Right lobe of liver (tissue), 6 donors: ENCODE measurements around the gene PTPN3. TPM values are rescaled to one million over a fixed set of nuclear protein-coding genes. Genes with fewer than 3 reads are reported as not detected.

Source experiments
- ATAC-seq, 4 donors: fragments of 200-7000 bp; cut with Tn5 transposase; one replicate each; pipeline ENCODE4 v1.9.1; 2020; ENCODE audit warnings: mild to moderate bottlenecking in 4 of 4, moderate library complexity in 4 of 4
- DNase-seq, 3 donors: peaks; one replicate each; pipeline ENCODE4 v3.0.0-alpha.2; 2020
- H3K27ac ChIP-seq, 3 donors: fragments of 200-600 bp; one replicate each; pipeline ENCODE4 v1.8.0; 2022
- H3K27me3 ChIP-seq, 2 donors: fragments of 200-600 bp; one replicate each; pipeline ENCODE4 v1.8.0; 2022
- H3K36me3 ChIP-seq, 4 donors: fragments of 200-600 bp; sonication (generic) in 1 of 4; one replicate each; pipeline versions ENCODE4 v1.5.1 to v1.8.0; 2017 to 2022; ENCODE audit warnings: control low read depth in 1 of 4
- H3K4me1 ChIP-seq, 4 donors: fragments of 200-600 bp; sonication (generic) in 1 of 4; one replicate each; pipeline versions ENCODE4 v1.5.1 to v1.8.0; 2017 to 2022; ENCODE audit warnings: control low read depth in 1 of 4
- H3K4me3 ChIP-seq, 3 donors: fragments of 200-600 bp; one replicate each; pipeline ENCODE4 v1.8.0; 2022
- H3K9me3 ChIP-seq, 4 donors: fragments of 200-600 bp; sonication (generic) in 1 of 4; one replicate each; pipeline versions ENCODE4 v1.5.1 to v1.8.0; 2017 to 2022; ENCODE audit warnings: control low read depth in 1 of 4
- POLR2A ChIP-seq: fragments of 450-650 bp; IDR thresholded peaks from one replicate; pipeline ENCODE4 v1.6.1; 2017; ENCODE audit warnings: antibody characterized with exemption, mild to moderate bottlenecking
- WGBS: methylation state at CpG from one replicate; pipeline ENCODE4 v1.1.6; 2018; ENCODE audit warnings: low coverage, low lambda C conversion rate; ENCODE audit not compliant: insufficient coverage; ENCODE audit errors: missing lambda C conversion rate; 5-methylcytosine and 5-hydroxymethylcytosine counted together
- intact Hi-C, 2 donors: fragments of 100-400 bp; cut with DNase I; formaldehyde crosslinking; loops; one replicate each; pipeline versions ENCODE4 v1.11.2 to v1.14.1; 2022
- total RNA-seq, 6 experiments: library from RNA; depleted of rRNA in 2 of 6; stranded (reverse); fragments of >200 nt in 2 of 6; fragmentation: NEBNext Ultra II Directional in 3 of 6; extraction: Animal tissue kit (Norgen Biotek cat#: 25700) in 3 of 6; gene quantifications; one replicate each; pipeline versions ENCODE4 v1.1.0 to v1.2.4, GENCODE V29; 2016 to 2023
- TF ChIP-seq, protein P1 (sequence below), 4 donors: fragments of 200-600 bp in 3 of 4; fragments of 450-650 bp in 1 of 4; IDR thresholded peaks; one replicate each; pipeline versions ENCODE4 v1.5.1 to v1.8.0; 2016 to 2022; ENCODE audit warnings: antibody characterized with exemption in 4 of 4, mild to moderate bottlenecking in 2 of 4
- donor health status: DM: no; HTN: yes; CAD: no.
- donor health status: DM: no; HTN: no; CAD: no.
- donor health status: DM: no; HTN: no; CAD: no.
- donor health status: DM: no; HTN: yes; CAD: no.
- donor health status: DM: no; HTN: yes; CAD: no.

PTPN3 gene
- total RNA-seq, 6 experiments from 2014 or later = 15.0 to 33.3 (median 30.0) TPM

DNA sequence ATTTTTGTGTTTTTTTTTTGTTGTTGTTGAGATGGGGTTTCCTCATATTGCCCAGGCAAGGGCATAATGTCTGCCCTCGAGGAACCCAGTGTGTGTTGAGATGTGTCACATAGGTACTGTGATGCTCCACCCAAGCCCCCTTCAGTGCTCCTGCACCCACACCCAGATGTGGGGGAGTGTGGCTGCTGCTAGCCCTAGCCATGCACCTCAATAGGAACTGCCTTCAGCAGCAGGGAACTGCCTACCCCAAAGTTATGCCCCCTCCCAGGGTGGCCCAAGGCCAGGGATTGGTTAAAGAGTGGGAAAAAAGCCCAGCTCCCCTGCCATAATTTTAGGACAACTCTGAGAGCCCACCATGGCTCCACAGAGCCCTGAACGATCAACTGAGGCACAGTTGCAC is 143.9 kb downstream of the PTPN3 start:
- no peak for TF ChIP-seq POLR2A
- TF ChIP-seq, protein P1, sequence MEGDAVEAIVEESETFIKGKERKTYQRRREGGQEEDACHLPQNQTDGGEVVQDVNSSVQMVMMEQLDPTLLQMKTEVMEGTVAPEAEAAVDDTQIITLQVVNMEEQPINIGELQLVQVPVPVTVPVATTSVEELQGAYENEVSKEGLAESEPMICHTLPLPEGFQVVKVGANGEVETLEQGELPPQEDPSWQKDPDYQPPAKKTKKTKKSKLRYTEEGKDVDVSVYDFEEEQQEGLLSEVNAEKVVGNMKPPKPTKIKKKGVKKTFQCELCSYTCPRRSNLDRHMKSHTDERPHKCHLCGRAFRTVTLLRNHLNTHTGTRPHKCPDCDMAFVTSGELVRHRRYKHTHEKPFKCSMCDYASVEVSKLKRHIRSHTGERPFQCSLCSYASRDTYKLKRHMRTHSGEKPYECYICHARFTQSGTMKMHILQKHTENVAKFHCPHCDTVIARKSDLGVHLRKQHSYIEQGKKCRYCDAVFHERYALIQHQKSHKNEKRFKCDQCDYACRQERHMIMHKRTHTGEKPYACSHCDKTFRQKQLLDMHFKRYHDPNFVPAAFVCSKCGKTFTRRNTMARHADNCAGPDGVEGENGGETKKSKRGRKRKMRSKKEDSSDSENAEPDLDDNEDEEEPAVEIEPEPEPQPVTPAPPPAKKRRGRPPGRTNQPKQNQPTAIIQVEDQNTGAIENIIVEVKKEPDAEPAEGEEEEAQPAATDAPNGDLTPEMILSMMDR (IDR thresholded peaks at IDR 0.05) = no peak
- Histone ChIP-seq H3K9me3 (no peaks in the 10 kb centered on the region), H3K27ac (no peak overlapping the region), H3K36me3 (no peaks in the 10 kb centered on the region), H3K27me3 (no peaks in the 10 kb centered on the region), H3K4me3 (no peak overlapping the region), H3K4me1 (no peaks in the 10 kb centered on the region)
- WGBS = 54% methylated on average over 2 of the region's 2 CpGs
- ATAC-seq (no peak), DNase-seq (no peak)
- intact Hi-C loops = no loop called here

DNA sequence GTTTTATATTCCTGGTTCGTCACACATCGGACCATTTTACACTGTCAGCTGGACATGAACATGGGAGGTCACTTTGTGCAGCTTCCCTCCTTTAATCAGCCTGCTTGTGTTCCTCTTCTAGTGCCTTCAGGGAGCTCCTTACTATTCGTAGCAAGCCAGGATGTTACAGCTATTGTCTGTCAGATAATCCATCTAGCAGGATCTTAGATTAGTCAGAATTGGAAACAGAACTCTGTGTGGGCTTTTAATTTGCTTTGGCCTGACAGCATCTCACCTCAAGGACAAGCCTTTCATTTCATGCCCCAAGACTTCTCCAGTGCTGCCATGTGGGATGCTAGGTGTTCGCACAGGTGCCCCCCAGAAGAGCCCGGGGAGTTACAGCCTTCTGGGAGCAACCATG is 147.1 kb downstream of the PTPN3 start:
- WGBS = 66% methylated on average over 5 of the region's 5 CpGs
- ATAC-seq (no peak), DNase-seq (no peak)
- Histone ChIP-seq H3K4me3 (no peak overlapping the region), H3K4me1 (no peaks in the 10 kb centered on the region), H3K9me3 (no peaks in the 10 kb centered on the region), H3K27me3 (no peaks in the 10 kb centered on the region), H3K36me3 (no peaks in the 10 kb centered on the region), H3K27ac (no peak overlapping the region)
- TF ChIP-seq, protein P1 (IDR thresholded peaks at IDR 0.05) = no peak
- no peak for TF ChIP-seq POLR2A
- intact Hi-C loops = no loop called here

DNA sequence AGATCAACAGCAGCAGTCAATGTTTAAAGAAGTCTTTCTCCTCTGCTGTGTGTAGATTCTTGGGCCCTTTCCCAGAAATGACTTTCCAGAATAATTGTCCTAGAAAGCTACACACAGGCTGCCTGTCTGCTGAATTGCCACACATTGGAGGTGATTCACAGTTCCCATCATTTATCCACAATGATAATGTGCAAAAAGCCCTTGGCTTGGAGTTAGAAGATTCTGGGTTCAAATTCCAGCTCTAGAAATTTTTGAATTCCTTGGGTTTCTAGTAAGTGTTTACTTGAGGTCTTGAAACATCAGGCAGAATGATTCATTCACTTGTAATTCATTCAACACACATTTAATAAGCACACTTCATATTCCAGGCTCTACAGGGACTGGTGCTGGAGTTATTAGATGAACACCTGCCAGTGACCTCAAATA is 148.7 kb downstream of the PTPN3 start:
- H3K4me3 ChIP-seq = no peak overlapping the region
- H3K36me3 ChIP-seq = no peaks in the 10 kb centered on the region
- no peak overlapping the region for H3K27ac ChIP-seq
- DNase-seq (no peak), ATAC-seq (peak in 2 of 4 donors; percentile 21 to 70)
- TF ChIP-seq, protein P1 (IDR thresholded peaks at IDR 0.05) = no peak
- TF ChIP-seq POLR2A = no peak
- intact Hi-C loops = no loop called here
- no peaks in the 10 kb centered on the region for H3K27me3 ChIP-seq
- no peaks in the 10 kb centered on the region for H3K9me3 ChIP-seq
- no peaks in the 10 kb centered on the region for H3K4me1 ChIP-seq

DNA sequence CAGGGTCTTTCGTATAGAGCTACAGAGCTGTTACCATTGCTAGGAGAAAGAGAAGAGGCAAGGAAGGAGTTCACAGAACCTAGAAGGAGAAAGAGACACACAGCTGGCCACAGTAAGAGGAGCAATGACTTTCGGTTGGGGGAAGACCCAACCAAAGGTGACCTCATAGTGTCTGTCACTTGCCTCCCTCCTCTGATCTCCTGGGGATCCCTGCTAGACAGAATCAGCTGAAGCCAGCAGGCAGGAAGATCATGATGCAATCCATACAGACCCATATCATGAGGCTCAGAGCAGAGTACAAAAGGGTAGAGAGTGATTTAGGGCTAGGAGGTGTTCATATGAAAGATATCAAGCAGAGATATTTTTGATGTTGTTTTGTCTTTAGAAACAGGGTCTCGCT is 151.2 kb downstream of the PTPN3 start:
- DNase-seq = no peak
- 81% methylated on average over 2 of the region's 3 CpGs for WGBS
- intact Hi-C loops = no loop called here
- no peaks in the 10 kb centered on the region for H3K27me3 ChIP-seq
- no peak for ATAC-seq
- H3K27ac ChIP-seq = no peak overlapping the region
- H3K4me1 ChIP-seq = no peaks in the 10 kb centered on the region
- H3K9me3 ChIP-seq = no peaks in the 10 kb centered on the region
- H3K4me3 ChIP-seq = no peak overlapping the region
- no peak for TF ChIP-seq POLR2A
- TF ChIP-seq, protein P1 (IDR thresholded peaks at IDR 0.05) = no peak
- no peaks in the 10 kb centered on the region for H3K36me3 ChIP-seq

DNA sequence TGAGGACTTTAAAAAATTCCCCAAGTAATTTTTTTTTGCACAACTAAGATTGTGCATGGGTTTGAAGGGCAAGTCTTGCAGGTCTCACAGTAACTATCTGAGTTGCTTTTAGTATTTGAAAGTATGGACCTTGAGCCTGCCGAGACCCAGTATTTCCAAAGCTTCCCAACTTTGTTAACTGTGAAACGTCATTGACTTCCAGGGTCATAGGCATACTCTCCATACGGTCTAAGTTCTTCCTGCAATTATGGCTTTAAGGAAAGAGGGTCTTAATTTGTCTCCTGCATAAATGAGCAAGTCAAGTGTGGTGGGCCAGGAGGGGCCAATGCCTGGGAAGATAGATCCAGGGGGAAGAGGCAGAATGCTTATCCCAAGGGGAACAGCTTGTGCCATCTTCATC is 153.2 kb downstream of the PTPN3 start:
- Histone ChIP-seq H3K4me3 (no peak overlapping the region), H3K36me3 (no peaks in the 10 kb centered on the region), H3K9me3 (no peaks in the 10 kb centered on the region), H3K27me3 (no peaks in the 10 kb centered on the region), H3K27ac (no peak overlapping the region), H3K4me1 (no peaks in the 10 kb centered on the region)
- no peak for ATAC-seq
- 87% methylated on average over 3 of the region's 3 CpGs for WGBS
- TF ChIP-seq, protein P1 (IDR thresholded peaks at IDR 0.05) = no peak
- no peak for TF ChIP-seq POLR2A
- intact Hi-C loops = no loop called here
- no peak for DNase-seq
